ENCODE data around the gene RYR2. TPM values are rescaled to one million over a fixed set of nuclear protein-coding genes. Genes with fewer than 3 reads are reported as not detected.
A peak's percentile ranks its signal among the peaks of the same experiment; 100 is the strongest.

Gene RYR2
- total and polyA plus RNA-seq, 8 donors, result 0.25 to 33.5 (median 2.5) TPM

DNA sequence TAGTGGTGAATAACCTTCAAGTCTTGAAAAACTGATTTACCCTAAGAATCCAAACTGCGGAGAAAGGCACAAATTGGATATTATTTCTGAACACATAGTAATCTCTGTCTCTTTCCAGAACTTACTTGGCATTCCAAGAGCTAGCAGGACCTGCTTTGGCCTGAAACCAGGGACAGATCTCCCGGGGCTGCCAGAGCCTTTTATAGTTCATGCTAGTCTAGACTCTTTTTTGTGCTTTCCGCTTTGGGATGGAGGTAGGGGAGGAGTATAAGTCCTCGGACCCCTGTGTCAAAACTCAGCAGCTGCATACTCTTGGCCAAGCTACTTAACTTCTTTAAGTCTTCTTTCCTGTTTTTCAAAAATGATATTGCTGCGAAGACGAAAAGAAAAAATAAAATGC lies 3.8 kb upstream of the RYR2 start:
- WGBS, 5 donors, result 83 to 91% (median 90%) methylated on average over 6 of the region's 6 CpGs
- Histone ChIP-seq H3K4me1 (peaks cover 12 to 18% (median 16%) of the 10 kb centered on the region in 4 donors), H3K27me3 (peaks cover 0 to 29% (median 19%) of the 10 kb centered on the region in 3 donors), H3K4me3 (no peak overlapping the region), H3K9me3 (no peaks in the 10 kb centered on the region), H3K36me3 (no peaks in the 10 kb centered on the region), H3K27ac (no peak overlapping the region)
- intact Hi-C loops (cut with DNase I; ENCODE audit: low total_unique reads), result no loop called here
- no peak for DNase-seq
- TF ChIP-seq EP300 (IDR thresholded peaks at IDR 0.05), result no peak
- TF ChIP-seq POLR2A (IDR thresholded peaks at IDR 0.05), result no peak
- no peak for TF ChIP-seq POLR2AphosphoS5 (IDR thresholded peaks at IDR 0.05)
- TF ChIP-seq, protein P1, sequence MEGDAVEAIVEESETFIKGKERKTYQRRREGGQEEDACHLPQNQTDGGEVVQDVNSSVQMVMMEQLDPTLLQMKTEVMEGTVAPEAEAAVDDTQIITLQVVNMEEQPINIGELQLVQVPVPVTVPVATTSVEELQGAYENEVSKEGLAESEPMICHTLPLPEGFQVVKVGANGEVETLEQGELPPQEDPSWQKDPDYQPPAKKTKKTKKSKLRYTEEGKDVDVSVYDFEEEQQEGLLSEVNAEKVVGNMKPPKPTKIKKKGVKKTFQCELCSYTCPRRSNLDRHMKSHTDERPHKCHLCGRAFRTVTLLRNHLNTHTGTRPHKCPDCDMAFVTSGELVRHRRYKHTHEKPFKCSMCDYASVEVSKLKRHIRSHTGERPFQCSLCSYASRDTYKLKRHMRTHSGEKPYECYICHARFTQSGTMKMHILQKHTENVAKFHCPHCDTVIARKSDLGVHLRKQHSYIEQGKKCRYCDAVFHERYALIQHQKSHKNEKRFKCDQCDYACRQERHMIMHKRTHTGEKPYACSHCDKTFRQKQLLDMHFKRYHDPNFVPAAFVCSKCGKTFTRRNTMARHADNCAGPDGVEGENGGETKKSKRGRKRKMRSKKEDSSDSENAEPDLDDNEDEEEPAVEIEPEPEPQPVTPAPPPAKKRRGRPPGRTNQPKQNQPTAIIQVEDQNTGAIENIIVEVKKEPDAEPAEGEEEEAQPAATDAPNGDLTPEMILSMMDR (IDR thresholded peaks at IDR 0.05), result no peak

DNA sequence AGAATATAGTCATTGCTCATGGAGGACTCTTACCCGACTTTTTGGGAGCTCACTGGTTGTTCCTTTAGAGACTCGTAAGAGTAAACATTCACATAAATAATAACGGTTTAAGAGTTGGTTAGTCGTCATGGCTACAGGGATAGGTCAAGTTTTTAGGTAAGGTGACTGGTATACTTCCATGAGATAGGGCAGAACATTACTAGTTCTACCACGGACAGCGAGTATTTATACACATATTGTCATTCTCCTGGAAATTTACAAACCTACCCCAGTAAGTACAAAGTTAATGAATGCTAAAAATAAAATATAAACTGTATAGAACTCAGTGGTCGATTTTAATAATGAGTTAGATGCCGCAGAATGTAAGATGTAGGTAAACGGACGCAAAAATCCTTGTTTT lies 1.2 kb upstream of the RYR2 start:
- Histone ChIP-seq H3K4me3 (no peak overlapping the region), H3K36me3 (no peaks in the 10 kb centered on the region), H3K9me3 (no peaks in the 10 kb centered on the region), H3K4me1 (peaks cover 12 to 28% (median 20%) of the 10 kb centered on the region in 4 donors), H3K27ac (no peak overlapping the region), H3K27me3 (peaks cover 0 to 45% (median 32%) of the 10 kb centered on the region in 3 donors)
- intact Hi-C loops (cut with DNase I; ENCODE audit: low total_unique reads), result no loop called here
- DNase-seq, result no peak
- no peak for TF ChIP-seq EP300 (IDR thresholded peaks at IDR 0.05)
- TF ChIP-seq, protein P1 (IDR thresholded peaks at IDR 0.05), result no peak
- no peak for TF ChIP-seq POLR2AphosphoS5 (IDR thresholded peaks at IDR 0.05)
- no peak for TF ChIP-seq POLR2A (IDR thresholded peaks at IDR 0.05)
- 60 to 69% (median 65%) methylated on average over 10 of the region's 10 CpGs for WGBS, 5 donors

DNA sequence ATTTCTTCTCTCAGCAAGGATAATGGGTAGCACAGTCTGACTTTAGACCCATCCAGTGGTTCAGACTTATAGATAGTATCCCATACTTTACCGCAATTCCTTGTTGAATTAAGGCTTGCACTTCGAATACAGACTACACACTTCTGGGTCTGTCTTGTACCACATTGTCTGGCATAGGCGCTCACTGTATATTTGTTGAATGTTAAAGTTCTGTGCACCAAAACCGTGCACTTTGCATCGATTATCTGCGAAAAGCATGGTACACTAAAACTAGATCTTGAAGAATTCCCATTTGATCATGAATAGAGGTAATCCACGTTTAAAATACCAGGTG lies 556 bp upstream of the RYR2 start:
- TF ChIP-seq POLR2A (IDR thresholded peaks at IDR 0.05) (no peak), EP300 (IDR thresholded peaks at IDR 0.05) (no peak), POLR2AphosphoS5 (IDR thresholded peaks at IDR 0.05) (no peak)
- TF ChIP-seq, protein P1 (IDR thresholded peaks at IDR 0.05), result no peak
- H3K4me3 ChIP-seq, result peak overlapping the region; percentile 49 to 63 (median 58)
- DNase-seq, result no peak
- 12 to 24% (median 14%) methylated on average over 7 of the region's 7 CpGs for WGBS, 5 donors
- no peaks in the 10 kb centered on the region for H3K9me3 ChIP-seq
- peaks cover 0 to 45% (median 32%) of the 10 kb centered on the region in 3 donors for H3K27me3 ChIP-seq
- intact Hi-C loops (cut with DNase I; ENCODE audit: low total_unique reads), result no loop called here
- H3K36me3 ChIP-seq, result no peaks in the 10 kb centered on the region
- H3K27ac ChIP-seq, result peak overlapping the region in 1 of 5 donors; percentile 89
- peaks cover 12 to 34% (median 21%) of the 10 kb centered on the region in 4 donors for H3K4me1 ChIP-seq

DNA sequence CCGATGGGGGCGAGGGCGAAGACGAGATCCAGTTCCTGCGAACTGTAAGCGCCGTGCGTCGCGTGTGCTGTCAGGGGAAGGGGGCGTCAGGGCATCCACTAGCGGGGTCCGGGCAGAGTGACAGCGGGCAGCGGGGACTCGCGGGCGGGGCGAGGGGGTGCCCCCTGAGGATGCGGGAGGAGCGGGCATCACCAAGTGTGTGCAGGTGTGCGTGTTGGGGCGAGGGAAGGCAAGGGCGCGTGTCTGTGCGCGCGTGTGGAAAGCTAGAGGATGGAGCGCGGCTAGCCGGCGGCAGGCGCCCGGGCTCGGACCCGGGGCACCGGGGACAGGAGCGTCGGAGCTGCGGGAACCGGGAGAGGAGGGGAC lies 525 bp downstream of the RYR2 start:
- 0 to 3% (median 2%) methylated on average over 4 to 41 of the region's 41 CpGs for WGBS, 5 donors
- intact Hi-C loops (cut with DNase I; ENCODE audit: low total_unique reads), result no loop called here
- H3K4me1 ChIP-seq, result peaks cover 12 to 40% (median 26%) of the 10 kb centered on the region in 4 donors

More for the DNA sequence above, 525 bp downstream of the RYR2 start:
- no peak for DNase-seq
- Histone ChIP-seq H3K36me3 (no peaks in the 10 kb centered on the region), H3K9me3 (no peaks in the 10 kb centered on the region), H3K4me3 (peak overlapping the region; percentile 49 to 63 (median 58)), H3K27me3 (peaks cover 0 to 45% (median 32%) of the 10 kb centered on the region in 3 donors), H3K27ac (peak overlapping the region in 3 of 5 donors; percentile 65 to 89 (median 69))
- TF ChIP-seq, protein P1 (IDR thresholded peaks at IDR 0.05), result no peak
- no peak for TF ChIP-seq EP300 (IDR thresholded peaks at IDR 0.05)
- no peak for TF ChIP-seq POLR2A (IDR thresholded peaks at IDR 0.05)
